SU-DHL-6 (cell line): Measurements from ENCODE around the gene GULP1.

Experiments
- CTCF ChIP-seq: fragments of 200-600 bp; sonication (generic); IDR thresholded peaks from one replicate; pipeline ENCODE4 v1.5.1; 2017; ENCODE audit warnings: antibody characterized with exemption, mild to moderate bottlenecking, low read length, moderate library complexity; ENCODE audit not compliant: insufficient read depth, poor library complexity, severe bottlenecking
- EZH2phosphoT487 ChIP-seq: fragments of 200-600 bp; sonication (generic), shearing (Covaris generic); conservative IDR thresholded peaks from 2 replicates; pipeline ENCODE4 v1.6.1; 2018; ENCODE audit warnings: mild to moderate bottlenecking, antibody characterized with exemption, low read length, moderate library complexity, mixed read lengths

- TF ChIP-seq CTCF: no peak
- no peak for TF ChIP-seq EZH2phosphoT487
Measured at GRCh38 chr2:188328419-188328818, 36.7 kb downstream of the GULP1 start.
